Stimulated activated CD8-positive, alpha-beta memory T cell treated with anti-CD3 and anti-CD28 coated beads, Interleukin-7, amount 100 ng/mL, for 4 hours (primary cell): ENCODE results near the gene WASL.
"Not testable (repeated sequence)": the region's sequence is repeated elsewhere in the genome, so short reads cannot be mapped to it uniquely, and the experiment has no call there.

Experiments
- DNase-seq, 2 donors: peaks; one replicate each; pipeline ENCODE4 v3.0.0-alpha.2; 2020; ENCODE audit warnings: low read depth in 2 of 2

Gene WASL

GRCh38 chr7:123769371-123769770, 20.6 kb upstream of the WASL start:
- DNase-seq, result no peak

GRCh38 chr7:123768493-123768892, 19.7 kb upstream of the WASL start:
- DNase-seq, result no peak

- DNase-seq, result no peak
These were observed 14.4 kb upstream of the WASL start for GRCh38 chr7:123763191-123763661.

- DNase-seq, result no peak
These were observed 12.9 kb upstream of the WASL start for GRCh38 chr7:123761729-123762128.

- DNase-seq, result no peak
These were observed 8.3 kb upstream of the WASL start for GRCh38 chr7:123757095-123757494.

- DNase-seq, result no peak
These were observed 6.5 kb upstream of the WASL start for GRCh38 chr7:123755338-123755737.

GRCh38 chr7:123754271-123754871, 5.6 kb upstream of the WASL start:
- DNase-seq, result no peak

GRCh38 chr7:123752534-123752933, 3.7 kb upstream of the WASL start:
- DNase-seq, result no peak

GRCh38 chr7:123751821-123752220, 3.0 kb upstream of the WASL start:
- DNase-seq, result no peak

GRCh38 chr7:123750389-123751230, 1.8 kb upstream of the WASL start:
- DNase-seq, result no peak

GRCh38 chr7:123749537-123749857, 694 bp upstream of the WASL start:
- DNase-seq, result peak in 1 of 2 donors; percentile 17

GRCh38 chr7:123748171-123748733, 551 bp downstream of the WASL start:
- DNase-seq, result peak in 1 of 2 donors; percentile 5

- peak in 1 of 2 donors; percentile 14 for DNase-seq
These were observed 1.1 kb downstream of the WASL start for GRCh38 chr7:123747620-123748141.

- no peak for DNase-seq
These were observed 1.8 kb downstream of the WASL start for GRCh38 chr7:123746931-123747488.

- no peak for DNase-seq
These were observed 2.7 kb downstream of the WASL start for GRCh38 chr7:123746055-123746454.

- no peak for DNase-seq
These were observed 3.4 kb downstream of the WASL start for GRCh38 chr7:123745437-123745836.

GRCh38 chr7:123744416-123744815, 4.4 kb downstream of the WASL start:
- no peak for DNase-seq

GRCh38 chr7:123741940-123742339, 6.9 kb downstream of the WASL start:
- no peak for DNase-seq

GRCh38 chr7:123738808-123739207, 10.0 kb downstream of the WASL start:
- no peak for DNase-seq

GRCh38 chr7:123738356-123738755, 10.4 kb downstream of the WASL start:
- no peak for DNase-seq

GRCh38 chr7:123737168-123737674, 11.6 kb downstream of the WASL start:
- DNase-seq, result not testable (repeated sequence)

GRCh38 chr7:123735539-123735938, 13.3 kb downstream of the WASL start:
- no peak for DNase-seq
